HepG2 (cell line): ENCODE results near the gene NFE2L2. TPM values are rescaled to one million over a fixed set of nuclear protein-coding genes. Genes with fewer than 3 reads are reported as not detected.
A peak's percentile ranks its signal among the peaks of the same experiment; 100 is the strongest.

Experiments used
- KLF12 ChIP-seq: sonication (generic); formaldehyde crosslinking; IDR thresholded peaks from 2 replicates; pipeline ENCODE4 v1.4.0; 2020; ENCODE audit warnings: missing genetic modification reagents, borderline replicate concordance
- KMT2B ChIP-seq: IDR thresholded peaks from 2 replicates; pipeline ENCODE4 v1.6.1; 2016; ENCODE audit warnings: missing genetic modification reagents, missing compliant biosample characterization
- MAFG ChIP-seq: sonication (generic); formaldehyde crosslinking; IDR thresholded peaks from 2 replicates; pipeline ENCODE4 v1.5.1; 2020; ENCODE audit warnings: mild to moderate bottlenecking, missing genetic modification reagents
- NFYC ChIP-seq: IDR thresholded peaks from 2 replicates; pipeline ENCODE4 v1.6.1; 2016; ENCODE audit warnings: missing genetic modification reagents, missing compliant biosample characterization
- NR2F6 ChIP-seq, 2 experiments: IDR thresholded peaks; 2 replicates each; pipeline ENCODE4 v1.6.1; 2016; ENCODE audit warnings: antibody characterized with exemption in 1 of 2, mild to moderate bottlenecking in 1 of 2
- SMARCE1 ChIP-seq: fragments of 450-650 bp; IDR thresholded peaks from 2 replicates; pipeline ENCODE4 v1.6.1; 2017; ENCODE audit warnings: borderline replicate concordance
- ZKSCAN1 ChIP-seq: fragments of 150-350 bp; IDR thresholded peaks from 2 replicates; pipeline ENCODE4 v1.6.1; 2014; ENCODE audit warnings: low read length
- ZNF224 ChIP-seq: sonication (generic); formaldehyde crosslinking; IDR thresholded peaks from 2 replicates; pipeline ENCODE4 v1.5.0; 2020; ENCODE audit warnings: mild to moderate bottlenecking, missing genetic modification reagents
- ZNF326 ChIP-seq: sonication (generic); formaldehyde crosslinking; IDR thresholded peaks from 2 replicates; pipeline ENCODE4 v1.4.0; 2020; ENCODE audit warnings: missing genetic modification reagents, borderline replicate concordance
- ZNF329 ChIP-seq: sonication (generic); formaldehyde crosslinking; IDR thresholded peaks from 2 replicates; pipeline ENCODE4 v1.9.0; 2021; ENCODE audit warnings: low read depth, mild to moderate bottlenecking, missing genetic modification reagents
- ZNF615 ChIP-seq: sonication (generic); formaldehyde crosslinking; IDR thresholded peaks from 2 replicates; pipeline ENCODE4 v1.5.0; 2020; ENCODE audit warnings: mild to moderate bottlenecking, missing genetic modification reagents, borderline replicate concordance
- ZNF891 ChIP-seq: sonication (generic); formaldehyde crosslinking; IDR thresholded peaks from 2 replicates; pipeline ENCODE4 v1.5.0; 2020; ENCODE audit warnings: mild to moderate bottlenecking, missing genetic modification reagents
- ZZZ3 ChIP-seq: sonication (generic); formaldehyde crosslinking; IDR thresholded peaks from 2 replicates; pipeline ENCODE4 v1.4.0; 2020; ENCODE audit warnings: missing genetic modification reagents, mild to moderate bottlenecking, borderline replicate concordance
- polyA plus RNA-seq, 8 experiments: library from polyadenylated mRNA; depleted of rRNA in 3 of 8; stranded (reverse) in 7 of 8; unstranded in 1 of 8; fragments of >200 nt; fragmentation: Illumina TruSeq in 4 of 8; extraction: Trizol in 4 of 8; gene quantifications; 2 replicates each; pipeline versions ENCODE4 v1.2.1 to v1.2.3, GENCODE V29; 2011 to 2016; ENCODE audit warnings: low read depth in 4 of 8, missing spikeins in 1 of 8, mixed read lengths in 1 of 8; ENCODE audit not compliant: insufficient read depth in 1 of 8
- total RNA-seq, 5 experiments: library from RNA; depleted of rRNA; stranded (reverse); fragments of >200 nt; fragmentation: Illumina TruSeq; extraction: Trizol; gene quantifications; 2 replicates each; pipeline ENCODE4 v1.2.3, GENCODE V29; 2016; ENCODE audit warnings: low read depth in 1 of 5
- TF ChIP-seq, protein P1 (sequence below): IDR thresholded peaks from 2 replicates; pipeline ENCODE4 v1.6.1; 2018; ENCODE audit warnings: missing genetic modification reagents, mild to moderate bottlenecking, missing compliant biosample characterization
- TF ChIP-seq, protein P2 (sequence below): sonication (generic); formaldehyde crosslinking; IDR thresholded peaks from 2 replicates; pipeline ENCODE4 v1.9.0; 2022; ENCODE audit warnings: low read depth, missing genetic modification reagents
- TF ChIP-seq, protein P3 (sequence below): sonication (generic); formaldehyde crosslinking; IDR thresholded peaks from 2 replicates; pipeline ENCODE4 v1.4.0; 2020; ENCODE audit warnings: missing genetic modification reagents, borderline replicate concordance
- TF ChIP-seq, protein P4 (sequence below): sonication (generic); formaldehyde crosslinking; IDR thresholded peaks from 2 replicates; pipeline ENCODE4 v1.4.0; 2020; ENCODE audit warnings: missing genetic modification reagents, borderline replicate concordance

NFE2L2 gene
- total and polyA plus RNA-seq, 2 of the 13 experiments (the other 11 are each of a cell fraction or from before 2014, with no cell fraction given): 84.6 to 215 TPM

DNA sequence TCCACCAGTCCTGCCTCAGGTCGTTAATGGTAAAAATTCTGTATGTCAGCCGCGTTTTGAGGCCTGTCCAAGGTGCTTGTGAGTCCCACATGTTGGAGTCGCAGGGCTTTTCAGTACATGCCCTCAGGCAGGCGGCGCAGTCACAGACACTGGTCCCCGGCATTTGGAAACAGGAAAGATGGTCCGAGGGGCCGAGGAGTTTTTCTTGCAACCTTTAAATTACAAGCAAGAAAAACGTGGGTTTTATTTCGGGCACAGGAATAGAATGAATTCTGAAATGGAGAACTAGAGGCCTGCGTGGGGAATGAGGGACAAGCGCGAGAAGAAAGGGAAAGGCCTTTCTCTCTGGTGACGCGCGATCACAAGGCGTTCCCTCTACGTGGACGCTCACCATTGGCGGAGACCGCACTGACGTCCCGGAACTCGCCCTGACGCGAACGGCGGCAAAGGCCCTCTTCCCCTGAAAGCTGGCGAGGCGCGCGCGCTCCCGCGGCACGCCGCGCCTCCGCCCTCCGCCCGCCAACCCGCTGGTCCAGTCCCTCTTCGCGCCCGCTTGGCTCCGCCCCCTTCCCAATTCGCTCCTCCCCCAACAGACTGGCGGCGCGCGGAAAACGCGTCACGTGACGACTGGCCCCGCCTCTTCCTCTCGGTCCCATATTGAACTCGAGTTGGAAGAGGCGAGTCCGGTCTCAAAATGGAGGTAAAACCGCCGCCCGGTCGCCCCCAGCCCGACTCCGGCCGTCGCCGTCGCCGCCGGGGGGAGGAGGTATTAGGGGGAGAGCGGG is 52.2 kb downstream of the NFE2L2 start, which contains the start of gene HNRNPA3 (continued):
- TF ChIP-seq, protein P1, sequence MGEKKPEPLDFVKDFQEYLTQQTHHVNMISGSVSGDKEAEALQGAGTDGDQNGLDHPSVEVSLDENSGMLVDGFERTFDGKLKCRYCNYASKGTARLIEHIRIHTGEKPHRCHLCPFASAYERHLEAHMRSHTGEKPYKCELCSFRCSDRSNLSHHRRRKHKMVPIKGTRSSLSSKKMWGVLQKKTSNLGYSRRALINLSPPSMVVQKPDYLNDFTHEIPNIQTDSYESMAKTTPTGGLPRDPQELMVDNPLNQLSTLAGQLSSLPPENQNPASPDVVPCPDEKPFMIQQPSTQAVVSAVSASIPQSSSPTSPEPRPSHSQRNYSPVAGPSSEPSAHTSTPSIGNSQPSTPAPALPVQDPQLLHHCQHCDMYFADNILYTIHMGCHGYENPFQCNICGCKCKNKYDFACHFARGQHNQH: no peak
- TF ChIP-seq ZNF891 (CRISPR knock-in tag) (peak; percentile 23; the same call in 1 of the 2 replicates), ZNF224 (peak; percentile 81; the same call in 1 of the 2 replicates), SMARCE1 (no peak), KMT2B (CRISPR knock-in tag) (peak; percentile 69; the same call in 1 of the 2 replicates), ZNF326 (CRISPR knock-in tag) (no peak), ZZZ3 (CRISPR knock-in tag) (peak; percentile 13; the same call in 1 of the 2 replicates), KLF12 (CRISPR knock-in tag) (no peak), NR2F6 (IDR thresholded peaks at IDR 0.05) (no peak), NR2F6 (CRISPR knock-in tag; IDR thresholded peaks at IDR 0.05) (no peak; the same call in 1 of the 2 replicates), ZKSCAN1 (no peak), MAFG (CRISPR knock-in tag) (no peak), NFYC (CRISPR knock-in tag) (peak; percentile 92), ZNF615 (CRISPR knock-in tag) (peak; percentile 91; the same call in 1 of the 2 replicates), ZNF329 (CRISPR knock-in tag) (no peak)
- TF ChIP-seq, protein P2, sequence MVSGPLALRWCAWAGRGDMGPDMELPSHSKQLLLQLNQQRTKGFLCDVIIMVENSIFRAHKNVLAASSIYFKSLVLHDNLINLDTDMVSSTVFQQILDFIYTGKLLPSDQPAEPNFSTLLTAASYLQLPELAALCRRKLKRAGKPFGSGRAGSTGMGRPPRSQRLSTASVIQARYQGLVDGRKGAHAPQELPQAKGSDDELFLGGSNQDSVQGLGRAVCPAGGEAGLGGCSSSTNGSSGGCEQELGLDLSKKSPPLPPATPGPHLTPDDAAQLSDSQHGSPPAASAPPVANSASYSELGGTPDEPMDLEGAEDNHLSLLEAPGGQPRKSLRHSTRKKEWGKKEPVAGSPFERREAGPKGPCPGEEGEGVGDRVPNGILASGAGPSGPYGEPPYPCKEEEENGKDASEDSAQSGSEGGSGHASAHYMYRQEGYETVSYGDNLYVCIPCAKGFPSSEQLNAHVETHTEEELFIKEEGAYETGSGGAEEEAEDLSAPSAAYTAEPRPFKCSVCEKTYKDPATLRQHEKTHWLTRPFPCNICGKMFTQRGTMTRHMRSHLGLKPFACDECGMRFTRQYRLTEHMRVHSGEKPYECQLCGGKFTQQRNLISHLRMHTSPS (CRISPR knock-in tag): no peak
- TF ChIP-seq, protein P3, sequence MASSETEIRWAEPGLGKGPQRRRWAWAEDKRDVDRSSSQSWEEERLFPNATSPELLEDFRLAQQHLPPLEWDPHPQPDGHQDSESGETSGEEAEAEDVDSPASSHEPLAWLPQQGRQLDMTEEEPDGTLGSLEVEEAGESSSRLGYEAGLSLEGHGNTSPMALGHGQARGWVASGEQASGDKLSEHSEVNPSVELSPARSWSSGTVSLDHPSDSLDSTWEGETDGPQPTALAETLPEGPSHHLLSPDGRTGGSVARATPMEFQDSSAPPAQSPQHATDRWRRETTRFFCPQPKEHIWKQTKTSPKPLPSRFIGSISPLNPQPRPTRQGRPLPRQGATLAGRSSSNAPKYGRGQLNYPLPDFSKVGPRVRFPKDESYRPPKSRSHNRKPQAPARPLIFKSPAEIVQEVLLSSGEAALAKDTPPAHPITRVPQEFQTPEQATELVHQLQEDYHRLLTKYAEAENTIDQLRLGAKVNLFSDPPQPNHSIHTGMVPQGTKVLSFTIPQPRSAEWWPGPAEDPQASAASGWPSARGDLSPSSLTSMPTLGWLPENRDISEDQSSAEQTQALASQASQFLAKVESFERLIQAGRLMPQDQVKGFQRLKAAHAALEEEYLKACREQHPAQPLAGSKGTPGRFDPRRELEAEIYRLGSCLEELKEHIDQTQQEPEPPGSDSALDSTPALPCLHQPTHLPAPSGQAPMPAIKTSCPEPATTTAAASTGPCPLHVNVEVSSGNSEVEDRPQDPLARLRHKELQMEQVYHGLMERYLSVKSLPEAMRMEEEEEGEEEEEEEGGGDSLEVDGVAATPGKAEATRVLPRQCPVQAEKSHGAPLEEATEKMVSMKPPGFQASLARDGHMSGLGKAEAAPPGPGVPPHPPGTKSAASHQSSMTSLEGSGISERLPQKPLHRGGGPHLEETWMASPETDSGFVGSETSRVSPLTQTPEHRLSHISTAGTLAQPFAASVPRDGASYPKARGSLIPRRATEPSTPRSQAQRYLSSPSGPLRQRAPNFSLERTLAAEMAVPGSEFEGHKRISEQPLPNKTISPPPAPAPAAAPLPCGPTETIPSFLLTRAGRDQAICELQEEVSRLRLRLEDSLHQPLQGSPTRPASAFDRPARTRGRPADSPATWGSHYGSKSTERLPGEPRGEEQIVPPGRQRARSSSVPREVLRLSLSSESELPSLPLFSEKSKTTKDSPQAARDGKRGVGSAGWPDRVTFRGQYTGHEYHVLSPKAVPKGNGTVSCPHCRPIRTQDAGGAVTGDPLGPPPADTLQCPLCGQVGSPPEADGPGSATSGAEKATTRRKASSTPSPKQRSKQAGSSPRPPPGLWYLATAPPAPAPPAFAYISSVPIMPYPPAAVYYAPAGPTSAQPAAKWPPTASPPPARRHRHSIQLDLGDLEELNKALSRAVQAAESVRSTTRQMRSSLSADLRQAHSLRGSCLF: no peak
- TF ChIP-seq, protein P4, sequence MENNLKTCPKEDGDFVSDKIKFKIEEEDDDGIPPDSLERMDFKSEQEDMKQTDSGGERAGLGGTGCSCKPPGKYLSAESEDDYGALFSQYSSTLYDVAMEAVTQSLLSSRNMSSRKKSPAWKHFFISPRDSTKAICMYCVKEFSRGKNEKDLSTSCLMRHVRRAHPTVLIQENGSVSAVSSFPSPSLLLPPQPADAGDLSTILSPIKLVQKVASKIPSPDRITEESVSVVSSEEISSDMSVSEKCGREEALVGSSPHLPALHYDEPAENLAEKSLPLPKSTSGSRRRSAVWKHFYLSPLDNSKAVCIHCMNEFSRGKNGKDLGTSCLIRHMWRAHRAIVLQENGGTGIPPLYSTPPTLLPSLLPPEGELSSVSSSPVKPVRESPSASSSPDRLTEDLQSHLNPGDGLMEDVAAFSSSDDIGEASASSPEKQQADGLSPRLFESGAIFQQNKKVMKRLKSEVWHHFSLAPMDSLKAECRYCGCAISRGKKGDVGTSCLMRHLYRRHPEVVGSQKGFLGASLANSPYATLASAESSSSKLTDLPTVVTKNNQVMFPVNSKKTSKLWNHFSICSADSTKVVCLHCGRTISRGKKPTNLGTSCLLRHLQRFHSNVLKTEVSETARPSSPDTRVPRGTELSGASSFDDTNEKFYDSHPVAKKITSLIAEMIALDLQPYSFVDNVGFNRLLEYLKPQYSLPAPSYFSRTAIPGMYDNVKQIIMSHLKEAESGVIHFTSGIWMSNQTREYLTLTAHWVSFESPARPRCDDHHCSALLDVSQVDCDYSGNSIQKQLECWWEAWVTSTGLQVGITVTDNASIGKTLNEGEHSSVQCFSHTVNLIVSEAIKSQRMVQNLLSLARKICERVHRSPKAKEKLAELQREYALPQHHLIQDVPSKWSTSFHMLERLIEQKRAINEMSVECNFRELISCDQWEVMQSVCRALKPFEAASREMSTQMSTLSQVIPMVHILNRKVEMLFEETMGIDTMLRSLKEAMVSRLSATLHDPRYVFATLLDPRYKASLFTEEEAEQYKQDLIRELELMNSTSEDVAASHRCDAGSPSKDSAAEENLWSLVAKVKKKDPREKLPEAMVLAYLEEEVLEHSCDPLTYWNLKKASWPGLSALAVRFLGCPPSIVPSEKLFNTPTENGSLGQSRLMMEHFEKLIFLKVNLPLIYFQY: no peak
